ENCODE results near the gene C1QL2.

C1QL2 gene
- long read RNA-seq: 0 reads

DNA sequence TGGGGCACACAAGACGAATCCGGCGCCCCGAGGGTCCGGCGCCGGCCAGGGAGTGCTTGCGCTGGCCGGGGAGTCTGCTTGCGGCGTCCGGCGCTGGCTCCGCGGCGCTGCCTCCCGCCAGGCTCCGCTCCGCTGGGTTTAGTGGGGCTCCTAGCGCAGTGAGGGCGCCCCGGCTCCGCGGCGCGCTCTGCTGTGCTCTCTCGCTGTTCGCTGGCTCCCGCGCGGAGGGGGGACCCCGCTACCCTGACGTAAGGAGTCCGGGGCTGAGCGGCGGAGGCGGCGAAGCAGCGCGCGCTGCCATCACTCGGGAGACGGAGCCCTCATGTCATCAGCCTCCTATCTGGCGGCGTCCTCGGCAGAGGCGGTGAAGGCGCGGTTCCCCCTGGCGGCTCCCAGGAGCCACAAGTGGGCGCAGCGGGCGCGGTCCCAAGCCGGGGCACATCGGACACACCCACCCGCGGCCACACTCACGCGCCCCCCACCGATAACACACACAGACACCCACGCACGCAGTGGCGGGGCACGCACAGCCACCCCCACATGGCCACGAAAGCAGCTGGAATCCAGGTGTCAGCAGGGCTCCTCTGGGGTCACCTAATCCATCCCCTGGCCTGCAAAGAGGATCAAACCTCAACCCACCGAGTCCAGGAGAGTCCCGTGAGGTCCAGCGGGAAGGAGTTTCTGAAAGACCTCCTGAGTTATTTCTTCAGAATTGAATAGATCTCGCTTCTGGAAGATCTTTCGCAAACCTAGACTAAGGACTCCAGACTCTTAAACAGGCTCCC is at the start of gene C1QL2:
TSS of gene C1QL2 (minus strand) at position 189 of the 785 bp plus-strand sequence. CDS start 482 bp downstream, outside the sequence.
- peak in 1 of 2 experiments; percentile 5 for DNase-seq (ENCODE audit: low read depth in 1 of 2, low spot score in 1 of 2)
- H3K4me3 ChIP-seq (replicated peaks; ENCODE audit: insufficient read depth, low read length): no peak within 1 kb of the TSS
- H3K27me3 ChIP-seq (ENCODE audit: insufficient read depth, poor library complexity, severe bottlenecking): peaks cover 58% of the 10 kb centered on the region
- H3K27ac ChIP-seq (replicated peaks): no peak within 1 kb of the TSS
- TF ChIP-seq, protein P1, sequence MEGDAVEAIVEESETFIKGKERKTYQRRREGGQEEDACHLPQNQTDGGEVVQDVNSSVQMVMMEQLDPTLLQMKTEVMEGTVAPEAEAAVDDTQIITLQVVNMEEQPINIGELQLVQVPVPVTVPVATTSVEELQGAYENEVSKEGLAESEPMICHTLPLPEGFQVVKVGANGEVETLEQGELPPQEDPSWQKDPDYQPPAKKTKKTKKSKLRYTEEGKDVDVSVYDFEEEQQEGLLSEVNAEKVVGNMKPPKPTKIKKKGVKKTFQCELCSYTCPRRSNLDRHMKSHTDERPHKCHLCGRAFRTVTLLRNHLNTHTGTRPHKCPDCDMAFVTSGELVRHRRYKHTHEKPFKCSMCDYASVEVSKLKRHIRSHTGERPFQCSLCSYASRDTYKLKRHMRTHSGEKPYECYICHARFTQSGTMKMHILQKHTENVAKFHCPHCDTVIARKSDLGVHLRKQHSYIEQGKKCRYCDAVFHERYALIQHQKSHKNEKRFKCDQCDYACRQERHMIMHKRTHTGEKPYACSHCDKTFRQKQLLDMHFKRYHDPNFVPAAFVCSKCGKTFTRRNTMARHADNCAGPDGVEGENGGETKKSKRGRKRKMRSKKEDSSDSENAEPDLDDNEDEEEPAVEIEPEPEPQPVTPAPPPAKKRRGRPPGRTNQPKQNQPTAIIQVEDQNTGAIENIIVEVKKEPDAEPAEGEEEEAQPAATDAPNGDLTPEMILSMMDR (IDR thresholded peaks at IDR 0.05; ENCODE audit: insufficient read depth, low read length): no peak
- TF ChIP-seq GABPA (IDR thresholded peaks at IDR 0.05; ENCODE audit: low read depth) (no peak), SPI1 (IDR thresholded peaks at IDR 0.05; ENCODE audit: borderline replicate concordance, low read depth) (no peak), POLR2AphosphoS5 (IDR thresholded peaks at IDR 0.05; ENCODE audit: low read depth) (no peak)
- TF ChIP-seq, protein P2, sequence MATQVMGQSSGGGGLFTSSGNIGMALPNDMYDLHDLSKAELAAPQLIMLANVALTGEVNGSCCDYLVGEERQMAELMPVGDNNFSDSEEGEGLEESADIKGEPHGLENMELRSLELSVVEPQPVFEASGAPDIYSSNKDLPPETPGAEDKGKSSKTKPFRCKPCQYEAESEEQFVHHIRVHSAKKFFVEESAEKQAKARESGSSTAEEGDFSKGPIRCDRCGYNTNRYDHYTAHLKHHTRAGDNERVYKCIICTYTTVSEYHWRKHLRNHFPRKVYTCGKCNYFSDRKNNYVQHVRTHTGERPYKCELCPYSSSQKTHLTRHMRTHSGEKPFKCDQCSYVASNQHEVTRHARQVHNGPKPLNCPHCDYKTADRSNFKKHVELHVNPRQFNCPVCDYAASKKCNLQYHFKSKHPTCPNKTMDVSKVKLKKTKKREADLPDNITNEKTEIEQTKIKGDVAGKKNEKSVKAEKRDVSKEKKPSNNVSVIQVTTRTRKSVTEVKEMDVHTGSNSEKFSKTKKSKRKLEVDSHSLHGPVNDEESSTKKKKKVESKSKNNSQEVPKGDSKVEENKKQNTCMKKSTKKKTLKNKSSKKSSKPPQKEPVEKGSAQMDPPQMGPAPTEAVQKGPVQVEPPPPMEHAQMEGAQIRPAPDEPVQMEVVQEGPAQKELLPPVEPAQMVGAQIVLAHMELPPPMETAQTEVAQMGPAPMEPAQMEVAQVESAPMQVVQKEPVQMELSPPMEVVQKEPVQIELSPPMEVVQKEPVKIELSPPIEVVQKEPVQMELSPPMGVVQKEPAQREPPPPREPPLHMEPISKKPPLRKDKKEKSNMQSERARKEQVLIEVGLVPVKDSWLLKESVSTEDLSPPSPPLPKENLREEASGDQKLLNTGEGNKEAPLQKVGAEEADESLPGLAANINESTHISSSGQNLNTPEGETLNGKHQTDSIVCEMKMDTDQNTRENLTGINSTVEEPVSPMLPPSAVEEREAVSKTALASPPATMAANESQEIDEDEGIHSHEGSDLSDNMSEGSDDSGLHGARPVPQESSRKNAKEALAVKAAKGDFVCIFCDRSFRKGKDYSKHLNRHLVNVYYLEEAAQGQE (IDR thresholded peaks at IDR 0.05; ENCODE audit: insufficient replicate concordance, low read depth): no peak

DNA sequence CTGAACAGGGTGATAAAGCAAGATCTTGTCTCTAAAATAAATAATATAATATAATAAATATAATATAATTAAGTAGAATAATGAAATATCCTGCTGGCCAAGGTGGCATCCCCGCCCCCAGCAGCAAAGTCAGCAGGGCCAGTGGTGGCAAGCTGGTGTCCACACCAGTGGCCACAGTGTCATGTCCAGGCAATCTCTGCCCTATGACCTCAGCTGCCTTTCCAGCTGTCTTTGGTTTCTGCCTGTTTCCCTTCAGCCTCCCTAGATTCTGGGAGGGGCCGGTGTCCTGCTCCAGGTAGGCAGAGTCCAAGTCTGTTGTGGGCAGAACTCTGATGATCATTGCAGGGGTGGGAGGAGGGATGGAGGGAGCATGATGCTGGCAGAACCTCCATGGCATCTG is 48.9 kb upstream of the C1QL2 start:
- H3K27me3 ChIP-seq (ENCODE audit: insufficient read depth, poor library complexity, severe bottlenecking): no peaks in the 10 kb centered on the region
- DNase-seq (ENCODE audit: low read depth in 1 of 2, low spot score in 1 of 2): no peak
- no peak overlapping the region for H3K4me3 ChIP-seq (replicated peaks; ENCODE audit: insufficient read depth, low read length)
- TF ChIP-seq, protein P2 (IDR thresholded peaks at IDR 0.05; ENCODE audit: insufficient replicate concordance, low read depth): no peak
- TF ChIP-seq, protein P1 (IDR thresholded peaks at IDR 0.05; ENCODE audit: insufficient read depth, low read length): no peak
- TF ChIP-seq GABPA (IDR thresholded peaks at IDR 0.05; ENCODE audit: low read depth) (no peak), SPI1 (IDR thresholded peaks at IDR 0.05; ENCODE audit: borderline replicate concordance, low read depth) (no peak), POLR2AphosphoS5 (IDR thresholded peaks at IDR 0.05; ENCODE audit: low read depth) (no peak)
- no peak overlapping the region for H3K27ac ChIP-seq (replicated peaks)

DNA sequence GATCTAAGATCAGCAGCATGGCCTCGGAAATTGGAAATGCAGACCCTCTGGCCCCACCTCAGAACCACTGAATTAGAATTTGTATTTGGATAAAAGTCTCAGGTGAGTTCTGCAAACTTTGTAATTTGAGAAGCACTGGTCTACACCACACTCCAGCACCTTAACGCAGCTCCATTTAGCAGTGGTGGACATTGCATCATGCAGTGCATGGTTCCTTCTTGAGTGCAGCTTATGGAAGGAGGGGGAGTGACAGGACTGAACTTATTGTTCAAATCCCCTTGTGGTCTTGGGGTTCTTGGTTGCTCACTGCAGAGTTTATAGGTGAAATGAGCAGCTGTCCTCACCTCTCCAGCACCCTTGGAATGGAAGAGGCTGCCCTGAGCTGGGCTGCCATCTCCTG is 47.6 kb upstream of the C1QL2 start:
- TF ChIP-seq, protein P1 (IDR thresholded peaks at IDR 0.05; ENCODE audit: insufficient read depth, low read length): no peak
- TF ChIP-seq, protein P2 (IDR thresholded peaks at IDR 0.05; ENCODE audit: insufficient replicate concordance, low read depth): no peak
- no peak for TF ChIP-seq GABPA (IDR thresholded peaks at IDR 0.05; ENCODE audit: low read depth)
- no peak for TF ChIP-seq SPI1 (IDR thresholded peaks at IDR 0.05; ENCODE audit: borderline replicate concordance, low read depth)
- no peak for TF ChIP-seq POLR2AphosphoS5 (IDR thresholded peaks at IDR 0.05; ENCODE audit: low read depth)
- H3K27ac ChIP-seq (replicated peaks): no peak overlapping the region

More for the DNA sequence above, 47.6 kb upstream of the C1QL2 start:
- H3K4me3 ChIP-seq (replicated peaks; ENCODE audit: insufficient read depth, low read length): no peak overlapping the region
- H3K27me3 ChIP-seq (ENCODE audit: insufficient read depth, poor library complexity, severe bottlenecking): no peaks in the 10 kb centered on the region
- peak in 1 of 2 experiments; percentile 26 for DNase-seq (ENCODE audit: low read depth in 1 of 2, low spot score in 1 of 2)

Data from HL-60 (cell line).